Large intestine (tissue), 3 donors: Measurements from ENCODE around the gene APBA1. TPM values are rescaled to one million over a fixed set of nuclear protein-coding genes. Genes with fewer than 3 reads are reported as not detected.
A peak's percentile ranks its signal among the peaks of the same experiment; 100 is the strongest.

ENCODE experiments used
- DNase-seq, 2 donors: peaks; one replicate each; pipeline versions ENCODE4 v3.0.0 to v3.0.0-alpha.2; 2013
- H3K27ac ChIP-seq: one replicate; pipeline ENCODE4 v1.5.1; 2013; ENCODE audit warnings: low read length
- H3K27me3 ChIP-seq: 2 replicates; pipeline ENCODE4 v1.6.1; 2013; ENCODE audit warnings: low read length; ENCODE audit not compliant: control insufficient read depth, insufficient read depth
- H3K36me3 ChIP-seq: 2 replicates; pipeline ENCODE4 v1.6.1; 2013; ENCODE audit warnings: low read length; ENCODE audit not compliant: control insufficient read depth, insufficient read depth
- H3K4me1 ChIP-seq: one replicate; pipeline ENCODE4 v1.6.1; 2013; ENCODE audit warnings: low read length; ENCODE audit not compliant: control insufficient read depth, insufficient read depth
- H3K4me3 ChIP-seq: one replicate; pipeline ENCODE4 v1.5.1; 2013; ENCODE audit warnings: low read length
- H3K9me3 ChIP-seq: one replicate; pipeline ENCODE4 v1.6.1; 2013; ENCODE audit warnings: mild to moderate bottlenecking, low read depth, low read length, moderate library complexity; ENCODE audit not compliant: control insufficient read depth
- WGBS: methylation state at CpG from one replicate; pipeline ENCODE4 v1.1.5; 2013; ENCODE audit warnings: low lambda C conversion rate; ENCODE audit not compliant: insufficient coverage; 5-methylcytosine and 5-hydroxymethylcytosine counted together
- polyA plus RNA-seq: library from polyadenylated mRNA; unstranded; fragments of 120-200 nt; gene quantifications from one replicate; pipeline ENCODE4 v1.2.1, GENCODE V29; 2013

Gene APBA1
- polyA plus RNA-seq, 1 donor, result 7.4 TPM

GRCh38 chr9:69432623-69433022 lies 239.5 kb downstream of the APBA1 start:
- Histone ChIP-seq H3K4me3 (no peak overlapping the region), H3K27me3 (no peaks in the 10 kb centered on the region), H3K36me3 (no peaks in the 10 kb centered on the region), H3K9me3 (no peaks in the 10 kb centered on the region), H3K27ac (no peak overlapping the region), H3K4me1 (no peaks in the 10 kb centered on the region)
- WGBS, result 100% methylated on average over 2 of the region's 11 CpGs
- DNase-seq, result no peak

GRCh38 chr9:69431777-69432176 lies 240.4 kb downstream of the APBA1 start:
- DNase-seq, result no peak
- no peaks in the 10 kb centered on the region for H3K27me3 ChIP-seq
- H3K27ac ChIP-seq, result no peak overlapping the region
- H3K4me3 ChIP-seq, result no peak overlapping the region
- no peaks in the 10 kb centered on the region for H3K9me3 ChIP-seq
- H3K4me1 ChIP-seq, result no peaks in the 10 kb centered on the region
- WGBS, result no CpG with 5 or more reads among the region's 1 CpG
- H3K36me3 ChIP-seq, result no peaks in the 10 kb centered on the region

- no peak overlapping the region for H3K4me3 ChIP-seq
- WGBS, result no CpG with 5 or more reads among the region's 13 CpGs
- no peaks in the 10 kb centered on the region for H3K36me3 ChIP-seq
- H3K27me3 ChIP-seq, result no peaks in the 10 kb centered on the region
- DNase-seq, result no peak
- no peaks in the 10 kb centered on the region for H3K4me1 ChIP-seq
- no peaks in the 10 kb centered on the region for H3K9me3 ChIP-seq
- H3K27ac ChIP-seq, result no peak overlapping the region
Measured at GRCh38 chr9:69431203-69431602, 241.0 kb downstream of the APBA1 start.

GRCh38 chr9:69430206-69430605 lies 242.0 kb downstream of the APBA1 start:
- WGBS, result no CpG with 5 or more reads among the region's 4 CpGs
- no peak for DNase-seq
- no peaks in the 10 kb centered on the region for H3K9me3 ChIP-seq
- no peaks in the 10 kb centered on the region for H3K36me3 ChIP-seq
- H3K4me1 ChIP-seq, result no peaks in the 10 kb centered on the region
- H3K27me3 ChIP-seq, result no peaks in the 10 kb centered on the region
- no peak overlapping the region for H3K27ac ChIP-seq
- no peak overlapping the region for H3K4me3 ChIP-seq

GRCh38 chr9:69429281-69429680 lies 242.9 kb downstream of the APBA1 start:
- Histone ChIP-seq H3K27ac (no peak overlapping the region), H3K4me1 (no peaks in the 10 kb centered on the region), H3K36me3 (no peaks in the 10 kb centered on the region), H3K4me3 (no peak overlapping the region), H3K9me3 (no peaks in the 10 kb centered on the region), H3K27me3 (no peaks in the 10 kb centered on the region)
- DNase-seq, result no peak
- no CpG with 5 or more reads among the region's 6 CpGs for WGBS

GRCh38 chr9:69428017-69428785 lies 244.0 kb downstream of the APBA1 start:
- Histone ChIP-seq H3K4me1 (no peaks in the 10 kb centered on the region), H3K9me3 (no peaks in the 10 kb centered on the region), H3K4me3 (no peak overlapping the region), H3K36me3 (no peaks in the 10 kb centered on the region), H3K27ac (no peak overlapping the region), H3K27me3 (no peaks in the 10 kb centered on the region)
- WGBS, result no CpG with 5 or more reads among the region's 15 CpGs
- no peak for DNase-seq

GRCh38 chr9:69427286-69427685 lies 244.9 kb downstream of the APBA1 start:
- no CpG with 5 or more reads among the region's 4 CpGs for WGBS
- Histone ChIP-seq H3K36me3 (no peaks in the 10 kb centered on the region), H3K4me3 (no peak overlapping the region), H3K27me3 (no peaks in the 10 kb centered on the region), H3K9me3 (no peaks in the 10 kb centered on the region), H3K4me1 (no peaks in the 10 kb centered on the region), H3K27ac (no peak overlapping the region)
- DNase-seq, result no peak

GRCh38 chr9:69425136-69425801 lies 246.9 kb downstream of the APBA1 start:
- no peak for DNase-seq
- no peaks in the 10 kb centered on the region for H3K36me3 ChIP-seq
- no peak overlapping the region for H3K27ac ChIP-seq
- H3K4me1 ChIP-seq, result no peaks in the 10 kb centered on the region
- H3K4me3 ChIP-seq, result no peak overlapping the region
- H3K27me3 ChIP-seq, result no peaks in the 10 kb centered on the region
- no CpG with 5 or more reads among the region's 17 CpGs for WGBS
- H3K9me3 ChIP-seq, result no peaks in the 10 kb centered on the region

GRCh38 chr9:69421908-69422801 lies 250.0 kb downstream of the APBA1 start:
- Histone ChIP-seq H3K9me3 (no peaks in the 10 kb centered on the region), H3K4me3 (no peak overlapping the region), H3K27ac (no peak overlapping the region), H3K36me3 (no peaks in the 10 kb centered on the region), H3K27me3 (no peaks in the 10 kb centered on the region), H3K4me1 (no peaks in the 10 kb centered on the region)
- DNase-seq, result peak; percentile 33 to 34
- 83% methylated on average over 1 of the region's 16 CpGs for whole genome bisulfite sequencing

- no peaks in the 10 kb centered on the region for H3K27me3 ChIP-seq
- H3K36me3 ChIP-seq, result no peaks in the 10 kb centered on the region
- no peaks in the 10 kb centered on the region for H3K9me3 ChIP-seq
- H3K4me1 ChIP-seq, result no peaks in the 10 kb centered on the region
- WGBS, result no CpG with 5 or more reads among the region's 10 CpGs
- no peak overlapping the region for H3K27ac ChIP-seq
- no peak overlapping the region for H3K4me3 ChIP-seq
- DNase-seq, result no peak
Measured at GRCh38 chr9:69420611-69421270, 251.4 kb downstream of the APBA1 start.
